Coronary artery (tissue), 2 donors: ENCODE results near the gene SF3B5.

Experiments used
- DNase-seq: peaks from one replicate; pipeline ENCODE4 v3.0.0-alpha.2; 2017; ENCODE audit warnings: low spot score
- H3K27ac ChIP-seq, 2 donors: fragments of 200-600 bp; sonication (generic); one replicate each; pipeline ENCODE4 v1.5.1; 2016 to 2019
- H3K4me3 ChIP-seq: fragments of 200-600 bp; sonication (generic); 2 replicates; pipeline ENCODE4 v1.5.1; 2016; ENCODE audit warnings: mild to moderate bottlenecking, moderate library complexity
- CTCF ChIP-seq: fragments of 200-600 bp; sonication (generic); IDR thresholded peaks from one replicate; pipeline ENCODE4 v1.5.1; 2019; ENCODE audit warnings: antibody characterized with exemption

SF3B5 gene

GRCh38 chr6:144127097-144127496 lies 31.7 kb upstream of the SF3B5 start:
- no peak for TF ChIP-seq CTCF
- no peak for DNase-seq
- no peak overlapping the region for H3K27ac ChIP-seq
- H3K4me3 ChIP-seq = no peak overlapping the region

- no peak overlapping the region for H3K27ac ChIP-seq
- DNase-seq = no peak
- no peak overlapping the region for H3K4me3 ChIP-seq
- TF ChIP-seq CTCF = no peak
Observed at GRCh38 chr6:144123836-144124235, 28.5 kb upstream of the SF3B5 start.

- TF ChIP-seq CTCF = no peak
- Histone ChIP-seq H3K27ac (no peak overlapping the region), H3K4me3 (no peak overlapping the region)
- DNase-seq = no peak
Observed at GRCh38 chr6:144123421-144123820, 28.0 kb upstream of the SF3B5 start.

- no peak for DNase-seq
- Histone ChIP-seq H3K27ac (no peak overlapping the region), H3K4me3 (no peak overlapping the region)
- no peak for TF ChIP-seq CTCF
Observed at GRCh38 chr6:144122861-144123260, 27.5 kb upstream of the SF3B5 start.

GRCh38 chr6:144119376-144119775 lies 24.0 kb upstream of the SF3B5 start:
- Histone ChIP-seq H3K27ac (no peak overlapping the region), H3K4me3 (no peak overlapping the region)
- DNase-seq = no peak
- TF ChIP-seq CTCF = no peak

- DNase-seq = no peak
- no peak for TF ChIP-seq CTCF
- no peak overlapping the region for H3K4me3 ChIP-seq
- no peak overlapping the region for H3K27ac ChIP-seq
Observed at GRCh38 chr6:144115219-144115618, 19.8 kb upstream of the SF3B5 start.

GRCh38 chr6:144113366-144113765 lies 18.0 kb upstream of the SF3B5 start:
- Histone ChIP-seq H3K27ac (no peak overlapping the region), H3K4me3 (no peak overlapping the region)
- DNase-seq = no peak
- TF ChIP-seq CTCF = no peak
